D341Med (cell line): Measurements from ENCODE around the gene C7orf57.

Experiments used
- DNase-seq: peaks from one replicate; pipeline ENCODE4 v3.0.0; 2012; ENCODE audit warnings: low spot score

The C7orf57 gene

GRCh38 chr7:48109848-48110663, 74.7 kb downstream of the C7orf57 start:
- peak; percentile 83 for DNase-seq

DNA sequence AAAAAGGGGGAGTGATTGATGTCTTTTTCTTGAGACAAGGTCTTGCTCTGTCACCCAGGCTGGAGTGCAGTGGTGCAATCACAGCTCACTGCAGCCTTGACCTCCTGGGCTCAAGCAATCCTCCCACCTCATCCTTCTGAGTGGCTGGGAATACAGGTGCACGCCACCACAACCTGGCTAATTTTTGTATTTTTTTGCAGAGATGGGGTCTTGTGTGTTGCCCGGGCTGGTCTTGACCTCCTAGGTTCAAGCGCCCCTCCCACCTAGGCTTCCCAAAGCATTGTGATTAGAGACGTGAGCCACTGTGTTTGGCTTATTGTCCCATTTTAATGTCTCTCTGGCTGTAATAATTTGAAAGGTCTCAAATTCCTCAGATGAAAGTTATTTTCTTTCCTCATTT, 75.5 kb downstream of the C7orf57 start:
- no peak for DNase-seq
